Gastrocnemius medialis (tissue), 4 donors: ENCODE measurements around the gene DNAJC1.

Source experiments
- CTCF ChIP-seq, 5 experiments: fragments of 450-650 bp in 3 of 5; fragments of 200-600 bp in 2 of 5; sonication (generic) in 2 of 5; IDR thresholded peaks in 4 of 5; conservative IDR thresholded peaks in 1 of 5; 1 replicate in 4 of 5; 2 replicates in 1 of 5; pipeline ENCODE4 v1.5.1; 2016 to 2019; ENCODE audit warnings: antibody characterized with exemption in 5 of 5, mild to moderate bottlenecking in 3 of 5, moderate library complexity in 3 of 5
- POLR2A ChIP-seq, 2 donors: fragments of 450-650 bp; IDR thresholded peaks; one replicate each; pipeline ENCODE4 v1.6.1; 2017; ENCODE audit warnings: antibody characterized with exemption in 2 of 2, mild to moderate bottlenecking in 2 of 2, moderate library complexity in 2 of 2

GRCh38 chr10:21758696-21759095 is 244.8 kb downstream of the DNAJC1 start:
- TF ChIP-seq CTCF (IDR thresholded peaks at IDR 0.05 in 4 of 5, conservative IDR thresholded peaks at IDR 0.05 in 1 of 5): no peak
- no peak for TF ChIP-seq POLR2A (IDR thresholded peaks at IDR 0.05)
